H1 (cell line): ENCODE data around the gene CERKL. TPM values are rescaled to one million over a fixed set of nuclear protein-coding genes. Genes with fewer than 3 reads are reported as not detected.

Source experiments
- CHD7 ChIP-seq: fragments of 300-600 bp; sonication (generic); IDR thresholded peaks from 2 replicates; pipeline ENCODE4 v1.7.1; 2012; ENCODE audit warnings: low read length, moderate library complexity, mild to moderate bottlenecking, inconsistent platforms; ENCODE audit not compliant: insufficient replicate concordance
- GABPA ChIP-seq: IDR thresholded peaks from 2 replicates; pipeline ENCODE4 v1.6.1; 2011; ENCODE audit warnings: mild to moderate bottlenecking, low read length, moderate library complexity, borderline replicate concordance; ENCODE audit not compliant: insufficient read depth
- RNF2 ChIP-seq: fragments of 200-900, 300-1000 bp; sonication (generic); IDR thresholded peaks from 2 replicates; pipeline ENCODE4 v1.7.1; 2016; ENCODE audit warnings: borderline replicate concordance, low read depth, mild to moderate bottlenecking, antibody characterized with exemption, low read length; ENCODE audit not compliant: poor library complexity, severe bottlenecking; ENCODE audit errors: missing control alignments
- SAP30 ChIP-seq: fragments of 300-600 bp; sonication (generic); IDR thresholded peaks from 2 replicates; pipeline ENCODE4 v1.7.1; 2012; ENCODE audit warnings: low read length, moderate library complexity, mild to moderate bottlenecking, inconsistent platforms; ENCODE audit not compliant: insufficient read depth, insufficient replicate concordance
- polyA plus RNA-seq, 7 experiments: library from polyadenylated mRNA; depleted of rRNA in 3 of 7; stranded (reverse) in 5 of 7; unstranded in 2 of 7; fragments of >200 nt in 5 of 7; fragments of 200-250 nt in 2 of 7; gene quantifications; 1 replicate in 5 of 7; 2 replicates in 1 of 7; 4 replicates in 1 of 7; pipeline versions ENCODE4 v1.2.1 to v1.2.3, GENCODE V29; 2011 to 2013; ENCODE audit warnings: missing spikeins in 2 of 7, mixed read lengths in 2 of 7
- total RNA-seq: library from RNA; stranded (reverse); fragmentation: NEBNext Ultra II Directional; extraction: Animal tissue kit (Norgen Biotek cat#: 25700); gene quantifications from 2 replicates; pipeline ENCODE4 v1.2.1, GENCODE V29; 2021

Gene CERKL
- total and polyA plus RNA-seq, 2 of the 8 experiments (the other 6 are each of a cell fraction or from before 2014, with no cell fraction given), result 0.05 TPM; not detected in 1

DNA sequence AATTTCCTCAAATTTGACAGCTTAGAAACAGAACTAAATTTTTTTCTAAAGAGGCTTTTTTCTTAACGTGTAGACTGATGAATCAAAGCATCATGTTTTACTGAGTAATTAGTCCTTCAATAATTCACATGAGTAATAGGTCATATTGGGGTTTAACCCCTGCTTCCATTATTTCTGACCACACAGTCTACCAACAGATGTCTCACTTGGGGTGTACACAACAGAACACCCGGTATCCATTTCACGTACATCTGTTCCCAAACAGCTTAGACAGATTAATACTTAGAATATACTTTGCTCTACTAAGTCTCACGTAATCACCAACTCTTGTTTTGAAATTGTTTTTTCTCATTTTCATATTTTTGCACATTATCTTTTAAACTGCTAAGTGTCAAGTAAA, 14.8 kb downstream of the CERKL start (continued):
- TF ChIP-seq RNF2 (no peak), GABPA (no peak), SAP30 (no peak), CHD7 (no peak)
